ENCODE results near the gene RIF1.

GRCh38 chr2:151374436-151374835 is 35.3 kb upstream of the RIF1 start:
- TF ChIP-seq, protein P1, sequence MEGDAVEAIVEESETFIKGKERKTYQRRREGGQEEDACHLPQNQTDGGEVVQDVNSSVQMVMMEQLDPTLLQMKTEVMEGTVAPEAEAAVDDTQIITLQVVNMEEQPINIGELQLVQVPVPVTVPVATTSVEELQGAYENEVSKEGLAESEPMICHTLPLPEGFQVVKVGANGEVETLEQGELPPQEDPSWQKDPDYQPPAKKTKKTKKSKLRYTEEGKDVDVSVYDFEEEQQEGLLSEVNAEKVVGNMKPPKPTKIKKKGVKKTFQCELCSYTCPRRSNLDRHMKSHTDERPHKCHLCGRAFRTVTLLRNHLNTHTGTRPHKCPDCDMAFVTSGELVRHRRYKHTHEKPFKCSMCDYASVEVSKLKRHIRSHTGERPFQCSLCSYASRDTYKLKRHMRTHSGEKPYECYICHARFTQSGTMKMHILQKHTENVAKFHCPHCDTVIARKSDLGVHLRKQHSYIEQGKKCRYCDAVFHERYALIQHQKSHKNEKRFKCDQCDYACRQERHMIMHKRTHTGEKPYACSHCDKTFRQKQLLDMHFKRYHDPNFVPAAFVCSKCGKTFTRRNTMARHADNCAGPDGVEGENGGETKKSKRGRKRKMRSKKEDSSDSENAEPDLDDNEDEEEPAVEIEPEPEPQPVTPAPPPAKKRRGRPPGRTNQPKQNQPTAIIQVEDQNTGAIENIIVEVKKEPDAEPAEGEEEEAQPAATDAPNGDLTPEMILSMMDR (IDR thresholded peaks at IDR 0.05): no peak
- no peak for TF ChIP-seq POLR2A (IDR thresholded peaks at IDR 0.05)
